Cardiac muscle cell (in vitro differentiated cells and primary cell): ENCODE measurements around the gene IGSF9. TPM values are rescaled to one million over a fixed set of nuclear protein-coding genes. Genes with fewer than 3 reads are reported as not detected.
"Not testable (repeated sequence)": the region's sequence is repeated elsewhere in the genome, so short reads cannot be mapped to it uniquely, and the experiment has no call there.

ENCODE experiments used
- DNase-seq, 2 donors: peaks; one replicate each; pipeline versions ENCODE4 v3.0.0 to v3.0.0-alpha.2; 2010 to 2017; ENCODE audit warnings: low read depth in 1 of 2, low spot score in 1 of 2
- H3K27ac ChIP-seq: fragments of 200-600 bp; sonication (generic); 2 replicates; pipeline ENCODE4 v1.5.1; 2016
- H3K27me3 ChIP-seq: fragments of 200-600 bp; sonication (generic); 2 replicates; pipeline ENCODE4 v1.6.0; 2016; ENCODE audit warnings: control low read depth
- H3K36me3 ChIP-seq: fragments of 200-600 bp; sonication (generic); 2 replicates; pipeline ENCODE4 v1.5.1; 2016; ENCODE audit warnings: control low read depth
- H3K4me1 ChIP-seq: fragments of 200-600 bp; sonication (generic); 2 replicates; pipeline ENCODE4 v1.8.1; 2017; ENCODE audit warnings: low read depth, mild to moderate bottlenecking, mixed run types
- H3K4me3 ChIP-seq: fragments of 200-600 bp; sonication (generic); 2 replicates; pipeline ENCODE4 v1.5.1; 2016; ENCODE audit warnings: mild to moderate bottlenecking
- H3K9me3 ChIP-seq: fragments of 200-600 bp; sonication (generic); 2 replicates; pipeline ENCODE4 v1.5.1; 2017; ENCODE audit warnings: low read depth, mild to moderate bottlenecking, control low read depth
- polyA plus RNA-seq: library from polyadenylated mRNA; unstranded; fragments of >200 nt; fragmentation: Nextera tagmentation; extraction: Ambion mirVana; gene quantifications from 2 replicates; pipeline ENCODE4 v1.2.1, GENCODE V29; 2016
- total RNA-seq: library from RNA; depleted of rRNA; stranded (reverse); fragments of >200 nt; gene quantifications from 2 replicates; pipeline ENCODE4 v1.2.3, GENCODE V29; 2016
- TF ChIP-seq, protein P1 (sequence below): IDR thresholded peaks from 2 replicates; pipeline ENCODE4 v1.5.1; 2012; ENCODE audit warnings: low read depth, mild to moderate bottlenecking, low read length

IGSF9 gene
- total and polyA plus RNA-seq, 2 experiments from 2014 or later: 1.7 to 2.3 TPM

DNA sequence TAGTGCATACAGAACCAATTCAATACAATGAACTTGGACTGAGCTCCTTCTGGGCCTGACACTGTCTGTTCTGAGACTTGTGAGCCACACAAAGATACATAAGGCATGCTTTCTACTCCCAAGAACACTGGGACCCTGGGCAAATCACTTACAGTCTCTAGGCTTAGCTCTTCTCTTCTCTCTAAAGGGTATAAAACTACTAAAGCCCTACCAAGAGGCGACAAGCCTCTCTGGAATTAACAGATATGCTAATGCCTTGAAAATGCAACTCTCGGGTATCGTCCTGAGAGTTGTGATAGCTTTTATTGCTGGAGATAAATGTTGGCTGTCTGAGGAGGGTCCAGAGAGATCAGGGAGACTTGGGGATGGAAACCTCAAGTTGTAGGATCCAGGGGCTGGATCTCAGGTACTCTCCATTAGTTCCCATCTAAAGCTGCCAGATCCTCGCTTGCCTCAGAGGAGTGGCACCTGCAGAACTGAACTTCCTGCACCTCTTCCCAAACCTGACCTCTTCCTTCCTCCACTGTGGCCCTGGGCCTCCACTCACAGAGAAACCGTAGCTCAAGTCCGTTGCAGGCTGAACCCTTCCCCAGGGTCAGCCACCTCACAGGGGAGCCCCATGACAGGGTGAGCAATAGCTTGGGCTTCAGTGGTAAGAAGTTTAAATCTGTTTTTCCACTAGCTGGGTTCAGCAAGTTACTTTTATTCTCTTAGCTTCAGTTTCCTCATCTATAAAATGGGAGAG, 33.9 kb downstream of the IGSF9 start:
- Histone ChIP-seq H3K27me3 (no peaks in the 10 kb centered on the region), H3K27ac (no peak overlapping the region), H3K9me3 (no peaks in the 10 kb centered on the region), H3K4me3 (no peak overlapping the region), H3K36me3 (no peaks in the 10 kb centered on the region), H3K4me1 (no peaks in the 10 kb centered on the region)
- DNase-seq: no peak
- TF ChIP-seq, protein P1, sequence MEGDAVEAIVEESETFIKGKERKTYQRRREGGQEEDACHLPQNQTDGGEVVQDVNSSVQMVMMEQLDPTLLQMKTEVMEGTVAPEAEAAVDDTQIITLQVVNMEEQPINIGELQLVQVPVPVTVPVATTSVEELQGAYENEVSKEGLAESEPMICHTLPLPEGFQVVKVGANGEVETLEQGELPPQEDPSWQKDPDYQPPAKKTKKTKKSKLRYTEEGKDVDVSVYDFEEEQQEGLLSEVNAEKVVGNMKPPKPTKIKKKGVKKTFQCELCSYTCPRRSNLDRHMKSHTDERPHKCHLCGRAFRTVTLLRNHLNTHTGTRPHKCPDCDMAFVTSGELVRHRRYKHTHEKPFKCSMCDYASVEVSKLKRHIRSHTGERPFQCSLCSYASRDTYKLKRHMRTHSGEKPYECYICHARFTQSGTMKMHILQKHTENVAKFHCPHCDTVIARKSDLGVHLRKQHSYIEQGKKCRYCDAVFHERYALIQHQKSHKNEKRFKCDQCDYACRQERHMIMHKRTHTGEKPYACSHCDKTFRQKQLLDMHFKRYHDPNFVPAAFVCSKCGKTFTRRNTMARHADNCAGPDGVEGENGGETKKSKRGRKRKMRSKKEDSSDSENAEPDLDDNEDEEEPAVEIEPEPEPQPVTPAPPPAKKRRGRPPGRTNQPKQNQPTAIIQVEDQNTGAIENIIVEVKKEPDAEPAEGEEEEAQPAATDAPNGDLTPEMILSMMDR: no peak

DNA sequence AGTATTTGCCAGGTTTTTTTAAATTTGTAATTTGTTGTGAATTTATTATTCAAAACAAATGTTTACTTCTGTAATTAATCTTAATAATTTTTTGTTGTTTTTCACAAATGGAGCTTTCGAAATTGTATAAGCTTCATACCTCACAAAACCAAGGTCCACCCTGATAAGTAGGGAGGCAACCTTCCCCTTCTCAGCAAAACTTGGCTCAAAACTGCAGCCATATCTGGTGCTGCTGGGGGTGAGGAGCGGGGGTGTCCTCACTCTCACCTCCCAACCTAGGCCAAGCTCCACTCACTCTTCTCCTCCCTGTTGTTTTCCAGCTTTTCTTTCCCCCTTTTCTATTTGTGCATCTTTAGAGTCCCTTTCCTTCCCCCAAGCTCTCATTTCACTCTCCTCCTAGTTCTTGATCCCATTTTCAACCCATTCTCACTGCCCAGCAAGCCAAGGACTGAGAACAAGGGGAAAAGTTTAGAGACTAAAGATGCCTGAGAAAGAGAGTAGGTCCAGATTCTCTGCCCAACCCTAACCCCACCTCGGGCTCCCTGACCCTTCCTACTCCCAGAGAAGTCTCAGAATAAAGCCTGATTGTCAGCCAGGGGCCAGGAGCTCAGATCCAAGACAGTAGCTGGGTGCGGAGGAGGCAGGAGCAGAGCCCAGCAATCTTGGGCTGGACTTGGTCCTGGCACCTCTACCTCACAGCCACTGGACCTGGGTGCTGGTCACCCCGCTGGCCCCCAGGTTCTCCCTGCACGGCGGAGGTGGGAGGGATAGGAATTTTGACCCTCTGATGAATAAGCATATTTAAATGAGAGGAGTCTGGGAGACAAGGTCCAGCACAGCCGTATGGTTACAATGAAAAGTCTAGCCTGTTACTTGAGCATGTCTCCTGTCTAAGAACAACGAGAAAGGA, 37.1 kb downstream of the IGSF9 start:
- no peak for DNase-seq
- no peaks in the 10 kb centered on the region for H3K36me3 ChIP-seq

DNA sequence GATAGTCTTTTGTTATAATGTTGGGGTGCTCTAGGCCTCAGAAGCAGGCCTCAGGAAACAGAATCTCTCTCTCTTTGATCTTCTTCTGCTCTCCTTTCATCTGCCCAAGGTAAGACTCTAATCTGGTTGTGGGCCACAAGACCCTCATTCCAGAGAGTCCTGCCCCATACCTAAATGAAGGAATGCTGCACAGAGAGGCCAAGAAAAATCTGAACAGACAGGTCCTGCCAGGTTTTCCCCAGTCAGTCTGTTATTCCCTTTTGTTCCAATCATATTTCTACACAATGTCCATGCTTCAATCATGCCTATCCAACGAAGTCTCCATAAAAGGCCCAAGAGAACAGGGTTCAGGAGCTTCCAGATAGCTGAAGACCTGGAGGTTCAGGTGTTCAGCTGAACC, 38.5 kb downstream of the IGSF9 start:
- Histone ChIP-seq H3K4me3 (no peak overlapping the region), H3K9me3 (no peaks in the 10 kb centered on the region)

More for the DNA sequence above, 37.1 kb downstream of the IGSF9 start:
- Histone ChIP-seq H3K27me3 (no peaks in the 10 kb centered on the region), H3K27ac (no peak overlapping the region), H3K4me1 (no peaks in the 10 kb centered on the region), H3K9me3 (no peaks in the 10 kb centered on the region), H3K4me3 (no peak overlapping the region)
- TF ChIP-seq, protein P1: no peak

DNA sequence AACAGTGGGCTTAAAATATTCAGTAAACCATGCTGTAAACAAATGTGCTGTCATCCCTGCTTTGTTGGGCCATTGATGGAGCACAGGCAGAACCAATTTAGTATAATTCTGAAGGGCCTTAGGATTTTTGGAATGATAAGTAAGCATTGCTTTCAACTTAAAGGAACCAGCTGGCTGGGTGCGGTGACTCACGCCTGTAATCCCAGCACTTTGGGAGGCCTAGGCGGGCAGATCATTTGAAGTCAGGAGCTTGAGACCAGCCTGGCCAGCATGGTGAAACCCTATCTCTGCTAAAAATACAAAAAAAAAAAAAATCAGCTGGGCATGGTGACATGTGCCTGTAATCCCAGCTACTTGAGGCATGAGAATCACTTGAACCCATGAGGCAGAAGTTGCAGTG, 41.4 kb downstream of the IGSF9 start:
- DNase-seq, H3K9me3 ChIP-seq, H3K4me3 ChIP-seq, H3K27me3 ChIP-seq, H3K27ac ChIP-seq, H3K4me1 ChIP-seq, H3K36me3 ChIP-seq: not testable (repeated sequence)

More for the DNA sequence above, 38.5 kb downstream of the IGSF9 start:
- no peak for DNase-seq
- H3K4me1 ChIP-seq: no peaks in the 10 kb centered on the region
- H3K27me3 ChIP-seq: no peaks in the 10 kb centered on the region
- no peaks in the 10 kb centered on the region for H3K36me3 ChIP-seq
- TF ChIP-seq, protein P1: no peak
- no peak overlapping the region for H3K27ac ChIP-seq

DNA sequence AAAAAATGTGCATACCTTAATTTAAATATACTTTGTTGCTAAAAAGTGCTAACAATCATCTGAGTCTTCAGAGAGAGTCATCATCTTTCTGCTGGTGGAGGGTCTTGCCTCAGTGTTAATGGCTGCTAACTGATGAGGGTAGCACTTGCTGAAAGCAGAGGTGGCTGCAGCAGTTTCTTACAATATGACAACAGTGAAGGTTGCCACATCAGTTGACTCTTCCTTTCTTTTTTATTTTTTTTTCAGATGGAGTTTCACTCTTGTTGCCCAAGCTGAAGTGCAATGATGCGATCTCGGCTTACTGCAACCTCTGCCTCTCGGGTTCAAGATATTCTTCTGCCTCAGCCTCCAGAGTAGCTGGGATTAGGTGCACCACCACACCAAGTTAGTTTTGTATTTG, 42.9 kb downstream of the IGSF9 start:
- Histone ChIP-seq H3K36me3 (no peaks in the 10 kb centered on the region), H3K27ac (no peak overlapping the region), H3K9me3 (no peaks in the 10 kb centered on the region), H3K4me3 (no peak overlapping the region), H3K27me3 (no peaks in the 10 kb centered on the region), H3K4me1 (peaks cover 9% of the 10 kb centered on the region)
- TF ChIP-seq, protein P1: no peak
- no peak for DNase-seq
